PC-9 (cell line): ENCODE results near the gene CBX4.

Experiments used
- EZH2 ChIP-seq: fragments of 200-600 bp; sonication (generic); IDR thresholded peaks from 2 replicates; pipeline ENCODE4 v1.8.0; 2017; ENCODE audit warnings: antibody characterized with exemption, low read depth
- TF ChIP-seq, protein P1 (sequence below): fragments of 200-600 bp; sonication (generic); conservative IDR thresholded peaks from 2 replicates; pipeline ENCODE4 v1.6.1; 2017; ENCODE audit warnings: mixed run types, antibody characterized with exemption, mild to moderate bottlenecking, moderate library complexity

GRCh38 chr17:79804856-79805696, 34.2 kb downstream of the CBX4 start:
- TF ChIP-seq, protein P1, sequence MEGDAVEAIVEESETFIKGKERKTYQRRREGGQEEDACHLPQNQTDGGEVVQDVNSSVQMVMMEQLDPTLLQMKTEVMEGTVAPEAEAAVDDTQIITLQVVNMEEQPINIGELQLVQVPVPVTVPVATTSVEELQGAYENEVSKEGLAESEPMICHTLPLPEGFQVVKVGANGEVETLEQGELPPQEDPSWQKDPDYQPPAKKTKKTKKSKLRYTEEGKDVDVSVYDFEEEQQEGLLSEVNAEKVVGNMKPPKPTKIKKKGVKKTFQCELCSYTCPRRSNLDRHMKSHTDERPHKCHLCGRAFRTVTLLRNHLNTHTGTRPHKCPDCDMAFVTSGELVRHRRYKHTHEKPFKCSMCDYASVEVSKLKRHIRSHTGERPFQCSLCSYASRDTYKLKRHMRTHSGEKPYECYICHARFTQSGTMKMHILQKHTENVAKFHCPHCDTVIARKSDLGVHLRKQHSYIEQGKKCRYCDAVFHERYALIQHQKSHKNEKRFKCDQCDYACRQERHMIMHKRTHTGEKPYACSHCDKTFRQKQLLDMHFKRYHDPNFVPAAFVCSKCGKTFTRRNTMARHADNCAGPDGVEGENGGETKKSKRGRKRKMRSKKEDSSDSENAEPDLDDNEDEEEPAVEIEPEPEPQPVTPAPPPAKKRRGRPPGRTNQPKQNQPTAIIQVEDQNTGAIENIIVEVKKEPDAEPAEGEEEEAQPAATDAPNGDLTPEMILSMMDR = no peak
- no peak for TF ChIP-seq EZH2
